A549 (cell line): ENCODE data around the gene AHSP. TPM values are rescaled to one million over a fixed set of nuclear protein-coding genes. Genes with fewer than 3 reads are reported as not detected.
A peak's percentile ranks its signal among the peaks of the same experiment; 100 is the strongest.

ENCODE experiments used
- ATAC-seq, 2 experiments: fragments of 200-7000 bp in 1 of 2; fragments of >200 bp in 1 of 2; cut with Nextera tagmentation in 1 of 2; cut with Tn5 transposase in 1 of 2; 3 replicates each; pipeline versions ENCODE4 v1.8.0 to v1.9.1; 2018 to 2020; ENCODE audit warnings: mild to moderate bottlenecking in 1 of 2, moderate library complexity in 1 of 2
- CTCF ChIA-PET: fragments of 300-600 bp; sonication (Branson Sonifier 250); formaldehyde crosslinking; extraction: SDS; loops from one replicate; lab custom pipeline; 2021; ENCODE audit warnings: antibody characterized with exemption, inconsistent platforms; lab: Yijun Ruan, JAX
- POLR2A ChIA-PET: fragments of 350-600 bp; formaldehyde crosslinking; extraction: SDS; loops from one replicate; lab custom pipeline; 2021; ENCODE audit warnings: antibody characterized with exemption, inconsistent platforms; lab: Yijun Ruan, JAX
- DNase-seq, 2 experiments: peaks; one replicate each; pipeline versions ENCODE4 v3.0.0 to v3.0.0-alpha.2; 2011 to 2016; ENCODE audit warnings: low read depth in 1 of 2, low spot score in 1 of 2
- FAIRE-seq: peaks from 2 replicates; lab custom pipeline; 2011; peaks lifted over from hg19 to GRCh38; lab: Jason Lieb, UNC
- H3K27ac ChIP-seq, 2 experiments: fragments of >200 bp; sonication (Bioruptor Twin); formaldehyde crosslinking; 3 replicates each; pipeline ENCODE4 v1.5.1; 2016 to 2017
- H3K4me1 ChIP-seq: fragments of >200 bp; sonication (Bioruptor Twin); formaldehyde crosslinking; 3 replicates; pipeline ENCODE4 v1.6.1; 2016
- H3K4me2 ChIP-seq: fragments of >200 bp; sonication (Bioruptor Twin); formaldehyde crosslinking; 3 replicates; pipeline ENCODE4 v1.6.1; 2016
- H3K4me3 ChIP-seq: fragments of >200 bp; sonication (Bioruptor Twin); formaldehyde crosslinking; 3 replicates; pipeline ENCODE4 v1.5.1; 2016
- H3K9me3 ChIP-seq: fragments of >200 bp; sonication (Bioruptor Twin); formaldehyde crosslinking; 3 replicates; pipeline ENCODE4 v1.6.1; 2016
- CBX8 ChIP-seq: fragments of 200-600 bp; sonication (generic); IDR thresholded peaks from 2 replicates; pipeline ENCODE4 v1.6.1; 2016
- CEBPB ChIP-seq, 2 experiments: fragments of >200 bp in 1 of 2; sonication (Bioruptor Twin) in 1 of 2; formaldehyde crosslinking in 1 of 2; IDR thresholded peaks; 2 replicates each; pipeline ENCODE4 v1.6.1; 2012 to 2016
- CHD4 ChIP-seq: fragments of 200-600 bp; sonication (generic); IDR thresholded peaks from 2 replicates; pipeline ENCODE4 v1.6.1; 2016; ENCODE audit warnings: antibody characterized with exemption, mild to moderate bottlenecking, borderline replicate concordance
- EHF ChIP-seq: fragments of 250-450 bp; sonication (Bioruptor Pico); IDR thresholded peaks from 2 replicates; pipeline ENCODE4 v1.5.0; 2020; ENCODE audit warnings: mild to moderate bottlenecking
- FOXS1 ChIP-seq: fragments of 250-450 bp; sonication (Bioruptor Pico); IDR thresholded peaks from 2 replicates; pipeline ENCODE4 v1.5.0; 2020; ENCODE audit warnings: mild to moderate bottlenecking, moderate library complexity
- MAFK ChIP-seq: fragments of 450-650 bp; IDR thresholded peaks from 2 replicates; pipeline ENCODE4 v1.6.1; 2014; ENCODE audit not compliant: partially characterized antibody
- NPAS2 ChIP-seq: fragments of 250-450 bp; sonication (Bioruptor Pico); IDR thresholded peaks from 2 replicates; pipeline ENCODE4 v1.8.0; 2022; ENCODE audit warnings: mild to moderate bottlenecking, moderate library complexity, borderline replicate concordance
- PHF8 ChIP-seq: fragments of 200-600 bp; sonication (generic); IDR thresholded peaks from 2 replicates; pipeline ENCODE4 v1.6.1; 2016; ENCODE audit warnings: low read depth, mild to moderate bottlenecking, antibody characterized with exemption, moderate library complexity, borderline replicate concordance
- POLR2AphosphoS2 ChIP-seq: conservative IDR thresholded peaks from 2 replicates; pipeline ENCODE4 v1.6.1; 2012; ENCODE audit warnings: low read length, improper control_type of control experiment, inconsistent platforms
- RAD21 ChIP-seq, 2 experiments: fragments of >200 bp in 1 of 2; sonication (Bioruptor Twin) in 1 of 2; formaldehyde crosslinking in 1 of 2; IDR thresholded peaks in 1 of 2; conservative IDR thresholded peaks in 1 of 2; 2 replicates in 1 of 2; 3 replicates in 1 of 2; pipeline ENCODE4 v1.6.1; 2012 to 2018; ENCODE audit warnings: inconsistent platforms in 1 of 2
- SREBF2 ChIP-seq: fragments of 450-650 bp; IDR thresholded peaks from 2 replicates; pipeline ENCODE4 v1.6.1; 2014; ENCODE audit warnings: mild to moderate bottlenecking, moderate library complexity
- TFCP2L1 ChIP-seq: fragments of 250-450 bp; sonication (Bioruptor Pico); IDR thresholded peaks from 2 replicates; pipeline ENCODE4 v1.5.0; 2021; ENCODE audit warnings: mild to moderate bottlenecking
- WGBS: methylation state at CpG from one replicate; pipeline ENCODE4 v1.1.6; 2017; ENCODE audit errors: missing lambda C conversion rate; 5-methylcytosine and 5-hydroxymethylcytosine counted together
- polyA plus RNA-seq, 4 experiments: library from polyadenylated mRNA; depleted of rRNA in 3 of 4; stranded (reverse); fragments of >200 nt; fragmentation: RNase III in 1 of 4; extraction: RNeasy Plus Mini Kit Qiagen cat#74134 plus additional on column Dnase treatment in 1 of 4; gene quantifications; 2 replicates in 3 of 4; 3 replicates in 1 of 4; pipeline ENCODE4 v1.2.3, GENCODE V29; 2011 to 2017
- TF ChIP-seq, protein P1 (sequence below): IDR thresholded peaks from 2 replicates; pipeline ENCODE4 v1.6.1; 2012
- TF ChIP-seq, protein P2 (sequence below): fragments of 250-450 bp; sonication (Bioruptor Pico); IDR thresholded peaks from 2 replicates; pipeline ENCODE4 v1.5.0; 2021; ENCODE audit warnings: mild to moderate bottlenecking, moderate library complexity, borderline replicate concordance
- TF ChIP-seq, protein P3 (sequence below): IDR thresholded peaks from 2 replicates; pipeline ENCODE4 v1.6.1; 2012
- TF ChIP-seq, protein P4 (sequence below): fragments of 150-350 bp; IDR thresholded peaks from 2 replicates; pipeline ENCODE4 v1.6.1; 2014; ENCODE audit warnings: low read depth, mild to moderate bottlenecking, low read length
- TF ChIP-seq, protein P5 (sequence below): fragments of >200 bp; sonication (Bioruptor Twin); formaldehyde crosslinking; IDR thresholded peaks from 3 replicates; pipeline ENCODE4 v1.5.1; 2016

AHSP gene
- polyA plus RNA-seq, 2 of the 4 experiments (the other 2 are of a cell fraction) = not detected

DNA sequence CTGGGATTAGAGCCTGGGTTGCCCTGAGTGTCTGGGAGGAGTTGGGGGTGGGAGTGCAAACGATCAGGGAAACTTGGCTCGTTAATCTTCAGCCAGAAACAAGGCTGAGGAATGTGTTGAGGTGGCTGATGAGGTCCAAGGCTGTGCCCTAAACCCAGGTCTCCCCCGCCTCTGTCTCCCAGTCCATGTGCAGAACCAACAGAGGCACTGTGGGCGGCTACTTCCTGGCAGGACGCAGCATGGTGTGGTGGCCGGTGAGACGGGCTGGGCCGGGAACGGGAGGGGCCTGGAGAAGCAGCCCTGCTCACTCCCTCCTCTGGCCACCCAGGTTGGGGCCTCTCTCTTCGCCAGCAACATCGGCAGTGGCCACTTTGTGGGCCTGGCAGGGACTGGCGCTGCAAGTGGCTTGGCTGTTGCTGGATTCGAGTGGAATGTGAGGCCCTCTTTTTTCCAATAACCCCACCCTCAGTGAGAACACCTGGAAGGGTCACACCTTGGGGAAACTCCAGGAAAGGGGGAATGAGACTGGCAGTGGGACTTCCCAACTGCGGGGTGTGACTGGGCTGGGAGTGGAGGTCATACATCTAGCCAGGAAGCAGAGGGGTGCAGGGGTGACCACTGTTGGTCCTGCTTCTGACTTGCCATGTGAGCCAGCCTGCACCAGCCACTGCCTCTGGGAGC, 43.1 kb upstream of the AHSP start:
- peak in 1 of 2 experiments; percentile 51 for DNase-seq
- CTCF ChIA-PET = no interaction called here
- peak overlapping the region in 1 of 2 experiments; percentile 40; a peak in 2 of 6 replicates for H3K27ac ChIP-seq
- H3K9me3 ChIP-seq = no peaks in the 10 kb centered on the region
- TF ChIP-seq, protein P1, sequence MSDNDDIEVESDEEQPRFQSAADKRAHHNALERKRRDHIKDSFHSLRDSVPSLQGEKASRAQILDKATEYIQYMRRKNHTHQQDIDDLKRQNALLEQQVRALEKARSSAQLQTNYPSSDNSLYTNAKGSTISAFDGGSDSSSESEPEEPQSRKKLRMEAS = peak; percentile 20; the same call in 1 of the 2 replicates
- no peak for TF ChIP-seq MAFK
- peaks cover 17% of the 10 kb centered on the region; the same call in 2 of the 3 replicates for H3K4me1 ChIP-seq
- FAIRE-seq = no peak
- ATAC-seq = peak; percentile 27 to 28; a peak in 3 of 6 replicates
- WGBS = 45% methylated on average over 12 of the region's 14 CpGs
- POLR2A ChIA-PET = interaction anchor here (0.5 kb wide), 1 partner anchor 63 kb away, joined by 3 read pairs; no protein-coding TSS in a partner anchor
- H3K4me3 ChIP-seq = no peak overlapping the region
- H3K4me2 ChIP-seq = peak overlapping the region; percentile 8; the same call in 2 of the 3 replicates

DNA sequence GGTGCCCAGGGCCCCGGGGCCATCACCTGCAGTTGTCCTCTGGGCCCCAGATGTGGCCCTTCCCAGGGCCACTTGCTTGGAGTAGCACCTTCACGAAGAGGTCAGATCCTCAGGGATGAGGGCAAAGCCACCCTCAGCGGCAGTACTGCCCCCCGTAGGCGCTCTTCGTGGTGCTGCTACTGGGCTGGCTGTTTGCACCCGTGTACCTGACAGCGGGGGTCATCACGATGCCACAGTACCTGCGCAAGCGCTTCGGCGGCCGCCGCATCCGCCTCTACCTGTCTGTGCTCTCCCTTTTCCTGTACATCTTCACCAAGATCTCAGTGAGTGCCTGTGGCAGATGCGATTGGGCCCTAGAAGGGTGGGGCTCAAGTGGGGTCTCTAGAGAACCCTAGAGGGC, 42.1 kb upstream of the AHSP start:
- POLR2A ChIA-PET = no interaction called here
- H3K4me3 ChIP-seq = no peak overlapping the region
- no peak overlapping the region for H3K4me2 ChIP-seq
- no peak for ATAC-seq
- H3K9me3 ChIP-seq = no peaks in the 10 kb centered on the region
- FAIRE-seq = no peak
- 90% methylated on average over 17 of the region's 17 CpGs for WGBS
- CTCF ChIA-PET = interaction anchor here (0.7 to 1.0 kb wide), 2 partner anchors 9 to 383 kb away, joined by 4 to 7 read pairs; no protein-coding TSS in a partner anchor
- DNase-seq = no peak
- H3K27ac ChIP-seq = no peak overlapping the region
- TF ChIP-seq TFCP2L1 (no peak), CHD4 (no peak), EHF (CRISPR knock-in tag) (no peak), NPAS2 (CRISPR knock-in tag) (no peak)
- TF ChIP-seq, protein P2, sequence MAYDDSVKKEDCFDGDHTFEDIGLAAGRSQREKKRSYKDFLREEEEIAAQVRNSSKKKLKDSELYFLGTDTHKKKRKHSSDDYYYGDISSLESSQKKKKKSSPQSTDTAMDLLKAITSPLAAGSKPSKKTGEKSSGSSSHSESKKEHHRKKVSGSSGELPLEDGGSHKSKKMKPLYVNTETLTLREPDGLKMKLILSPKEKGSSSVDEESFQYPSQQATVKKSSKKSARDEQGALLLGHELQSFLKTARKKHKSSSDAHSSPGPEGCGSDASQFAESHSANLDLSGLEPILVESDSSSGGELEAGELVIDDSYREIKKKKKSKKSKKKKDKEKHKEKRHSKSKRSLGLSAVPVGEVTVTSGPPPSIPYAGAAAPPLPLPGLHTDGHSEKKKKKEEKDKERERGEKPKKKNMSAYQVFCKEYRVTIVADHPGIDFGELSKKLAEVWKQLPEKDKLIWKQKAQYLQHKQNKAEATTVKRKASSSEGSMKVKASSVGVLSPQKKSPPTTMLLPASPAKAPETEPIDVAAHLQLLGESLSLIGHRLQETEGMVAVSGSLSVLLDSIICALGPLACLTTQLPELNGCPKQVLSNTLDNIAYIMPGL (CRISPR knock-in tag) = no peak
- H3K4me1 ChIP-seq = peaks cover 17% of the 10 kb centered on the region; the same call in 2 of the 3 replicates

DNA sequence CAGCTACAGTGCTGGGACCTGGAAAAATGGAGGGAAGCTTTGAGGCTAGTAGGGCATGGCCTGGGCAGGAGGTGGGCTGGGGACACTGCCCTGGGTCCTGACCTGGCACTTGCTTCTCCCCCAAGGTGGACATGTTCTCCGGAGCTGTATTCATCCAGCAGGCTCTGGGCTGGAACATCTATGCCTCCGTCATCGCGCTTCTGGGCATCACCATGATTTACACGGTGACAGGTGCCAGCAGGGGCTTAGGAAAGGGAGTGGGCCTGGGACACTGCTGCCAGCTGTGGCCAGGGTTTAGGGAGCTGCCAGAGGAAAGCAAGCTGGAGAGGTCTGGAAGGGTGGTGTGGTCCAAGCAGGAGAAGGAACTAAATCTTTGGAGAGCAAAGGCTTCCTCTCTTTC, 41.7 kb upstream of the AHSP start:
- ChIA-PET POLR2A (no interaction called here), CTCF (interaction anchor here (1.0 kb wide), 1 partner anchor 383 kb away, joined by 7 read pairs; no protein-coding TSS in a partner anchor)
- no peak for FAIRE-seq
- H3K4me1 ChIP-seq = peaks cover 17% of the 10 kb centered on the region; the same call in 2 of the 3 replicates
- no peak for DNase-seq
- no peak for TF ChIP-seq FOXS1
- TF ChIP-seq, protein P3, sequence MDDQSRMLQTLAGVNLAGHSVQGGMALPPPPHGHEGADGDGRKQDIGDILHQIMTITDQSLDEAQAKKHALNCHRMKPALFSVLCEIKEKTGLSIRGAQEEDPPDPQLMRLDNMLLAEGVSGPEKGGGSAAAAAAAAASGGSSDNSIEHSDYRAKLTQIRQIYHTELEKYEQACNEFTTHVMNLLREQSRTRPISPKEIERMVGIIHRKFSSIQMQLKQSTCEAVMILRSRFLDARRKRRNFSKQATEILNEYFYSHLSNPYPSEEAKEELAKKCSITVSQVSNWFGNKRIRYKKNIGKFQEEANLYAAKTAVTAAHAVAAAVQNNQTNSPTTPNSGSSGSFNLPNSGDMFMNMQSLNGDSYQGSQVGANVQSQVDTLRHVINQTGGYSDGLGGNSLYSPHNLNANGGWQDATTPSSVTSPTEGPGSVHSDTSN = no peak
- TF ChIP-seq RAD21 (conservative IDR thresholded peaks at IDR 0.05 in 1 of 2, IDR thresholded peaks at IDR 0.05 in 1 of 2) = no peak
- TF ChIP-seq, protein P1 = no peak
- no peak for TF ChIP-seq EHF (CRISPR knock-in tag)
- no peak for TF ChIP-seq POLR2AphosphoS2
- no peak for TF ChIP-seq CEBPB (IDR thresholded peaks at IDR 0.05)
- TF ChIP-seq CBX8 = no peak
- no peak for TF ChIP-seq TFCP2L1
- TF ChIP-seq, protein P4, sequence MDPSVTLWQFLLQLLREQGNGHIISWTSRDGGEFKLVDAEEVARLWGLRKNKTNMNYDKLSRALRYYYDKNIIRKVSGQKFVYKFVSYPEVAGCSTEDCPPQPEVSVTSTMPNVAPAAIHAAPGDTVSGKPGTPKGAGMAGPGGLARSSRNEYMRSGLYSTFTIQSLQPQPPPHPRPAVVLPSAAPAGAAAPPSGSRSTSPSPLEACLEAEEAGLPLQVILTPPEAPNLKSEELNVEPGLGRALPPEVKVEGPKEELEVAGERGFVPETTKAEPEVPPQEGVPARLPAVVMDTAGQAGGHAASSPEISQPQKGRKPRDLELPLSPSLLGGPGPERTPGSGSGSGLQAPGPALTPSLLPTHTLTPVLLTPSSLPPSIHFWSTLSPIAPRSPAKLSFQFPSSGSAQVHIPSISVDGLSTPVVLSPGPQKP = no peak
- no peak for TF ChIP-seq PHF8
- TF ChIP-seq SREBF2 = no peak
- TF ChIP-seq, protein P5, sequence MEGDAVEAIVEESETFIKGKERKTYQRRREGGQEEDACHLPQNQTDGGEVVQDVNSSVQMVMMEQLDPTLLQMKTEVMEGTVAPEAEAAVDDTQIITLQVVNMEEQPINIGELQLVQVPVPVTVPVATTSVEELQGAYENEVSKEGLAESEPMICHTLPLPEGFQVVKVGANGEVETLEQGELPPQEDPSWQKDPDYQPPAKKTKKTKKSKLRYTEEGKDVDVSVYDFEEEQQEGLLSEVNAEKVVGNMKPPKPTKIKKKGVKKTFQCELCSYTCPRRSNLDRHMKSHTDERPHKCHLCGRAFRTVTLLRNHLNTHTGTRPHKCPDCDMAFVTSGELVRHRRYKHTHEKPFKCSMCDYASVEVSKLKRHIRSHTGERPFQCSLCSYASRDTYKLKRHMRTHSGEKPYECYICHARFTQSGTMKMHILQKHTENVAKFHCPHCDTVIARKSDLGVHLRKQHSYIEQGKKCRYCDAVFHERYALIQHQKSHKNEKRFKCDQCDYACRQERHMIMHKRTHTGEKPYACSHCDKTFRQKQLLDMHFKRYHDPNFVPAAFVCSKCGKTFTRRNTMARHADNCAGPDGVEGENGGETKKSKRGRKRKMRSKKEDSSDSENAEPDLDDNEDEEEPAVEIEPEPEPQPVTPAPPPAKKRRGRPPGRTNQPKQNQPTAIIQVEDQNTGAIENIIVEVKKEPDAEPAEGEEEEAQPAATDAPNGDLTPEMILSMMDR = no peak
- no peak overlapping the region for H3K4me3 ChIP-seq
- H3K27ac ChIP-seq = no peak overlapping the region
- WGBS = 87% methylated on average over 5 of the region's 5 CpGs
- no peak for ATAC-seq
- H3K9me3 ChIP-seq = no peaks in the 10 kb centered on the region
- H3K4me2 ChIP-seq = no peak overlapping the region
